ENCODE data around the gene PCDHA6. TPM values are rescaled to one million over a fixed set of nuclear protein-coding genes. Genes with fewer than 3 reads are reported as not detected.
"Not testable (repeated sequence)": the region's sequence is repeated elsewhere in the genome, so short reads cannot be mapped to it uniquely, and the experiment has no call there.

PCDHA6 gene
- total and polyA plus RNA-seq, 12 donors: 0.14 to 1.1 (median 0.36) TPM; not detected in 1

DNA sequence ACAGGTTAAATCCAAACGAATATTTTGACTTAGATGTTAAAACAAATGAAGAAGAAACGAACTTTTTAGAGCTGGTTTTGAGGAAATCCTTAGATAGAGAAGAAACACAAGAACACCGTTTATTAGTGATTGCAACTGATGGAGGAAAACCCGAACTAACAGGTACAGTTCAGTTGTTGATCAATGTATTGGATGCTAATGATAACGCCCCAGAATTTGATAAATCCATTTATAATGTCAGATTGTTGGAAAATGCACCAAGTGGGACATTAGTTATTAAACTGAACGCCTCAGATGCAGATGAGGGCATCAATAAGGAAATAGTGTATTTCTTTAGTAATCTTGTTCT lies 5.5 kb upstream of the PCDHA6 start:
- 22 to 27% (median 25%) methylated on average over 6 of the region's 6 CpGs for WGBS, 4 donors
- Histone ChIP-seq H3K27me3 (peaks cover 9% of the 10 kb centered on the region), H3K4me3 (no peak overlapping the region), H3K36me3 (replicated peaks in 1 of 2) (no peaks in the 10 kb centered on the region), H3K4me1 (replicated peaks in 1 of 2) (no peaks in the 10 kb centered on the region), H3K9me3 (replicated peaks in 1 of 3) (peaks cover 0 to 14% (median 0%) of the 10 kb centered on the region in 3 donors), H3K27ac (no peak overlapping the region)
- TF ChIP-seq, protein P1, sequence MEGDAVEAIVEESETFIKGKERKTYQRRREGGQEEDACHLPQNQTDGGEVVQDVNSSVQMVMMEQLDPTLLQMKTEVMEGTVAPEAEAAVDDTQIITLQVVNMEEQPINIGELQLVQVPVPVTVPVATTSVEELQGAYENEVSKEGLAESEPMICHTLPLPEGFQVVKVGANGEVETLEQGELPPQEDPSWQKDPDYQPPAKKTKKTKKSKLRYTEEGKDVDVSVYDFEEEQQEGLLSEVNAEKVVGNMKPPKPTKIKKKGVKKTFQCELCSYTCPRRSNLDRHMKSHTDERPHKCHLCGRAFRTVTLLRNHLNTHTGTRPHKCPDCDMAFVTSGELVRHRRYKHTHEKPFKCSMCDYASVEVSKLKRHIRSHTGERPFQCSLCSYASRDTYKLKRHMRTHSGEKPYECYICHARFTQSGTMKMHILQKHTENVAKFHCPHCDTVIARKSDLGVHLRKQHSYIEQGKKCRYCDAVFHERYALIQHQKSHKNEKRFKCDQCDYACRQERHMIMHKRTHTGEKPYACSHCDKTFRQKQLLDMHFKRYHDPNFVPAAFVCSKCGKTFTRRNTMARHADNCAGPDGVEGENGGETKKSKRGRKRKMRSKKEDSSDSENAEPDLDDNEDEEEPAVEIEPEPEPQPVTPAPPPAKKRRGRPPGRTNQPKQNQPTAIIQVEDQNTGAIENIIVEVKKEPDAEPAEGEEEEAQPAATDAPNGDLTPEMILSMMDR (IDR thresholded peaks at IDR 0.05): no peak
- TF ChIP-seq POLR2A (IDR thresholded peaks at IDR 0.05): no peak
- intact Hi-C loops (cut with DNase I): no loop called here
- no peak for DNase-seq

DNA sequence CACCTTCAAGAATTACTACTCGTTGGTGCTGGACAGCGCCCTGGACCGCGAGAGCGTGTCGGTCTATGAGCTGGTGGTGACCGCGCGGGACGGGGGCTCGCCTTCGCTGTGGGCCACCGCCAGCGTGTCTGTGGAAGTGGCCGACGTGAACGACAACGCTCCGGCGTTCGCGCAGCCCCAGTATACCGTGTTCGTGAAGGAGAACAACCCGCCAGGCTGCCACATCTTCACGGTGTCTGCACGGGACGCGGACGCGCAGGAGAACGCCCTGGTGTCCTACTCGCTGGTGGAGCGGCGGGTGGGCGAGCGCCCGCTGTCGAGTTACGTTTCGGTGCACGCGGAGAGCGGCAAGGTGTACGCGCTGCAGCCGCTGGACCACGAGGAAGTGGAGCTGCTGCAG lies 4.8 kb upstream of the PCDHA6 start:
- H3K4me3 ChIP-seq; DNase-seq; intact Hi-C loops (cut with DNase I); H3K4me1 ChIP-seq (replicated peaks in 1 of 2); H3K36me3 ChIP-seq (replicated peaks in 1 of 2); H3K27me3 ChIP-seq; H3K27ac ChIP-seq: not testable (repeated sequence)
- H3K9me3 ChIP-seq (replicated peaks in 1 of 3): peaks cover 0 to 14% (median 0%) of the 10 kb centered on the region in 3 donors
- 41 to 63% (median 50%) methylated on average over 38 to 48 of the region's 48 CpGs for WGBS, 4 donors

DNA sequence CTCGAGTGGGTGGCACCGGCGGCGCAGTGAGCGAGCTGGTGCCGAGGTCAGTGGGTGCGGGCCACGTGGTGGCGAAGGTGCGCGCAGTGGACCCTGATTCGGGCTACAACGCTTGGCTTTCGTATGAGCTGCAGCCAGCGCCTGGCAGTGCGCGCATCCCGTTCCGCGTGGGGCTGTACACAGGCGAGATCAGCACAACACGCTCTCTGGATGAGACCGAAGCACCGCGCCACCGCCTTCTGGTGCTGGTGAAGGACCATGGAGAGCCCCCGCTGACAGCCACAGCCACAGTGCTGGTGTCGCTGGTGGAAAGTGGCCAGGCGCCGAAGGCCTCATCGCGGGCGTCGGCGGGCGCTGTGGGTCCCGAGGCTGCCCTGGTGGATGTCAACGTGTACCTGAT lies 4.3 kb upstream of the PCDHA6 start:
- Histone ChIP-seq H3K27ac (no peak overlapping the region), H3K4me3 (no peak overlapping the region), H3K4me1 (replicated peaks in 1 of 2) (no peaks in the 10 kb centered on the region), H3K9me3 (replicated peaks in 1 of 3) (peaks cover 0 to 14% (median 0%) of the 10 kb centered on the region in 3 donors), H3K36me3 (replicated peaks in 1 of 2) (no peaks in the 10 kb centered on the region), H3K27me3 (peaks cover 9% of the 10 kb centered on the region)
- intact Hi-C loops (cut with DNase I): no loop called here
- 40 to 93% (median 52%) methylated on average over 3 to 38 of the region's 38 CpGs for WGBS, 4 donors
- no peak for TF ChIP-seq POLR2A (IDR thresholded peaks at IDR 0.05)
- TF ChIP-seq, protein P1 (IDR thresholded peaks at IDR 0.05): no peak
- DNase-seq: no peak

DNA sequence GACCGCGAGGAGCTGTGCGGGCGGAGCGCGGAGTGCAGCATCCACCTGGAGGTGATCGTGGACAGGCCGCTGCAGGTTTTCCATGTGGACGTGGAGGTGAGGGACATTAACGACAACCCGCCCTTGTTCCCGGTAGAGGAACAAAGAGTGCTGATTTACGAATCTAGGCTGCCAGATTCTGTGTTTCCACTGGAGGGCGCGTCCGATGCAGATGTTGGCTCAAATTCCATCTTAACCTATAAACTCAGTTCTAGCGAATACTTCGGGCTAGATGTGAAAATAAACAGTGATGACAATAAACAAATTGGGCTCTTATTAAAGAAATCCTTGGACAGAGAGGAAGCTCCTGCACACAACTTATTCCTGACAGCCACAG lies 590 bp downstream of the PCDHA6 start:
- no peaks in the 10 kb centered on the region for H3K36me3 ChIP-seq (replicated peaks in 1 of 2)
- TF ChIP-seq, protein P1 (IDR thresholded peaks at IDR 0.05): no peak
- TF ChIP-seq POLR2A (IDR thresholded peaks at IDR 0.05): no peak
- H3K9me3 ChIP-seq (replicated peaks in 1 of 3): no peaks in the 10 kb centered on the region
- no peak for DNase-seq
- intact Hi-C loops (cut with DNase I): no loop called here
- peaks cover 8% of the 10 kb centered on the region for H3K27me3 ChIP-seq
- H3K4me1 ChIP-seq (replicated peaks in 1 of 2): no peaks in the 10 kb centered on the region
- H3K4me3 ChIP-seq: peak overlapping the region in 1 of 4 donors; percentile 36
- no peak overlapping the region for H3K27ac ChIP-seq
- 12 to 27% (median 19%) methylated on average over 11 to 18 of the region's 18 CpGs for WGBS, 4 donors

DNA sequence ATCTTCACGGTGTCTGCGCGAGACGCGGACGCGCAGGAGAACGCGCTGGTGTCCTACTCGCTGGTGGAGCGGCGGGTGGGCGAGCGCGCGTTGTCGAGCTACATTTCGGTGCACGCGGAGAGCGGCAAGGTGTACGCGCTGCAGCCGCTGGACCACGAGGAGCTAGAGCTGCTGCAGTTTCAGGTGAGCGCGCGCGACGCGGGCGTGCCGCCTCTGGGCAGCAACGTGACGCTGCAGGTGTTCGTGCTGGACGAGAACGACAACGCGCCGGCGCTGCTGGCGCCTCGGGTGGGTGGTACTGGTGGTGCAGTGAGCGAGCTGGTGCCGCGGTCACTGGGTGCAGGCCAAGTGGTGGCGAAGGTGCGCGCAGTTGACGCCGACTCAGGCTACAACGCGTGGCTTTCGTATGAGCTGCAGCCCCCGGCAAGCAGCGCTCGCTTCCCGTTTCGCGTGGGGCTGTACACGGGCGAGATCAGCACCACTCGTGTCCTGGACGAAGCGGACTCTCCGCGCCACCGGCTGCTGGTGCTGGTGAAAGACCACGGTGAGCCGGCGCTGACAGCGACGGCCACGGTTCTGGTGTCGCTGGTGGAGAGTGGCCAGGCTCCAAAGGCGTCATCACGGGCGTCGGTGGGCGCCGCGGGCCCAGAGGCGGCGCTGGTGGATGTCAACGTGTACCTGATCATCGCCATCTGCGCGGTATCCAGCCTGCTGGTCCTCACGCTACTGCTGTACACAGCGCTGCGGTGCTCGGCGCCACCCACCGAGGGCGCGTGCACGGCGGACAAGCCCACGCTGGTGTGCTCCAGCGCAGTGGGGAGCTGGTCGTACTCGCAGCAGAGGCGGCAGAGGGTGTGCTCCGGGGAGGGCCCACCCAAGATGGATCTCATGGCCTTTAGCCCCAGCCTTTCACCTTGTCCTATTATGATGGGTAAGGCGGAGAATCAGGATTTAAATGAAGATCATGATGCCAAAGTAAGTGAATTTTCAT lies 2.0 kb downstream of the PCDHA6 start:
- H3K4me1 ChIP-seq (replicated peaks in 1 of 2); H3K27ac ChIP-seq; DNase-seq; H3K4me3 ChIP-seq; H3K36me3 ChIP-seq (replicated peaks in 1 of 2); intact Hi-C loops (cut with DNase I); H3K9me3 ChIP-seq (replicated peaks in 1 of 3): not testable (repeated sequence)
- 35 to 45% (median 40%) methylated on average over 30 to 106 of the region's 106 CpGs for WGBS, 4 donors
- H3K27me3 ChIP-seq: peaks cover 15% of the 10 kb centered on the region

Measured in adrenal gland (tissue), 12 donors.